WERI-Rb-1 (cell line): Measurements from ENCODE around the gene KRT84.
"Not testable (repeated sequence)": the region's sequence is repeated elsewhere in the genome, so short reads cannot be mapped to it uniquely, and the experiment has no call there.

ENCODE experiments used
- DNase-seq: peaks from one replicate; pipeline ENCODE4 v3.0.0-alpha.2; 2020
- H3K27ac ChIP-seq: fragments of 250-450 bp; sonication (Bioruptor Pico); 2 replicates; pipeline ENCODE4 v1.5.1; 2020; ENCODE audit warnings: mild to moderate bottlenecking, moderate library complexity
- H3K27me3 ChIP-seq: fragments of 250-450 bp; sonication (Bioruptor Pico); 2 replicates; pipeline ENCODE4 v1.5.1; 2021; ENCODE audit warnings: mild to moderate bottlenecking, low read depth, moderate library complexity; ENCODE audit not compliant: insufficient read depth, severe bottlenecking
- H3K36me3 ChIP-seq: fragments of 250-450 bp; sonication (Bioruptor Pico); 2 replicates; pipeline ENCODE4 v1.5.1; 2020; ENCODE audit warnings: mild to moderate bottlenecking, moderate library complexity
- H3K4me3 ChIP-seq: 2 replicates; pipeline ENCODE4 v1.5.1; 2011; ENCODE audit warnings: low read depth, mild to moderate bottlenecking, control low read depth, low read length
- H3K9me3 ChIP-seq: fragments of 250-450 bp; sonication (Bioruptor Pico); 2 replicates; pipeline ENCODE4 v1.5.1; 2021; ENCODE audit warnings: mild to moderate bottlenecking, moderate library complexity; ENCODE audit not compliant: severe bottlenecking
- CTCF ChIP-seq: IDR thresholded peaks from 2 replicates; pipeline ENCODE4 v1.5.1; 2011; ENCODE audit warnings: low read depth, mild to moderate bottlenecking, control low read depth, inconsistent platforms, low read length

Gene KRT84

GRCh38 chr12:52414936-52415335, 29.5 kb upstream of the KRT84 start:
- Histone ChIP-seq H3K9me3 (no peaks in the 10 kb centered on the region), H3K4me3 (no peak overlapping the region), H3K27me3 (peaks cover 83% of the 10 kb centered on the region), H3K27ac (no peak overlapping the region), H3K36me3 (no peaks in the 10 kb centered on the region)
- no peak for TF ChIP-seq CTCF
- DNase-seq, result no peak

- DNase-seq, result no peak
- Histone ChIP-seq H3K4me3 (no peak overlapping the region), H3K27me3 (peaks cover 74% of the 10 kb centered on the region), H3K27ac (no peak overlapping the region), H3K9me3 (no peaks in the 10 kb centered on the region), H3K36me3 (no peaks in the 10 kb centered on the region)
- no peak for TF ChIP-seq CTCF
These were observed 28.4 kb upstream of the KRT84 start for GRCh38 chr12:52413782-52414345.

GRCh38 chr12:52413202-52413601, 27.8 kb upstream of the KRT84 start:
- DNase-seq, result no peak
- Histone ChIP-seq H3K27ac (no peak overlapping the region), H3K36me3 (no peaks in the 10 kb centered on the region), H3K27me3 (peaks cover 72% of the 10 kb centered on the region), H3K4me3 (no peak overlapping the region), H3K9me3 (no peaks in the 10 kb centered on the region)
- no peak for TF ChIP-seq CTCF

GRCh38 chr12:52411815-52412214, 26.4 kb upstream of the KRT84 start:
- Histone ChIP-seq H3K9me3 (no peaks in the 10 kb centered on the region), H3K27ac (no peak overlapping the region), H3K4me3 (no peak overlapping the region), H3K27me3 (peaks cover 72% of the 10 kb centered on the region), H3K36me3 (no peaks in the 10 kb centered on the region)
- no peak for TF ChIP-seq CTCF
- DNase-seq, result no peak

- not testable (repeated sequence) for H3K27ac ChIP-seq, H3K36me3 ChIP-seq, H3K9me3 ChIP-seq, H3K4me3 ChIP-seq, DNase-seq
- peaks cover 77% of the 10 kb centered on the region for H3K27me3 ChIP-seq
These were observed 25.3 kb upstream of the KRT84 start for GRCh38 chr12:52410589-52411248.

GRCh38 chr12:52407918-52408317, 22.5 kb upstream of the KRT84 start:
- no peak overlapping the region for H3K27ac ChIP-seq
- H3K27me3 ChIP-seq, result peaks cover 78% of the 10 kb centered on the region
- H3K9me3 ChIP-seq, result no peaks in the 10 kb centered on the region
- H3K4me3 ChIP-seq, result no peak overlapping the region
- DNase-seq, result no peak
- TF ChIP-seq CTCF, result no peak
- H3K36me3 ChIP-seq, result no peaks in the 10 kb centered on the region
